SIG-M5 treated with dmso at 0.1 percent for 504 hours (cell line): ENCODE data around the gene FERD3L.

Experiments
- DNase-seq: peaks from one replicate; lab custom pipeline; 2025; ENCODE audit not compliant: unreplicated experiment; lab: John Stamatoyannopoulos, UW

The FERD3L gene

GRCh38 chr7:19101472-19101871 is 43.7 kb downstream of the FERD3L start:
- no peak for DNase-seq

GRCh38 chr7:19099924-19100323 is 45.3 kb downstream of the FERD3L start:
- DNase-seq = no peak

GRCh38 chr7:19099194-19099593 is 46.0 kb downstream of the FERD3L start:
- DNase-seq = no peak

- DNase-seq = no peak
Observed at GRCh38 chr7:19098510-19098909, 46.7 kb downstream of the FERD3L start.

GRCh38 chr7:19097165-19098055 is 47.8 kb downstream of the FERD3L start:
- no peak for DNase-seq

GRCh38 chr7:19095353-19095860 is 49.8 kb downstream of the FERD3L start:
- DNase-seq = no peak
